Epithelial cell of proximal tubule (primary cell): Measurements from ENCODE around the gene COIL. TPM values are rescaled to one million over a fixed set of nuclear protein-coding genes. Genes with fewer than 3 reads are reported as not detected.
"Not testable (repeated sequence)": the region's sequence is repeated elsewhere in the genome, so short reads cannot be mapped to it uniquely, and the experiment has no call there.

ENCODE experiments used
- DNase-seq: peaks from one replicate; pipeline ENCODE4 v3.0.0-alpha.2; 2011; ENCODE audit warnings: low read depth
- H3K4me3 ChIP-seq: 2 replicates; pipeline ENCODE4 v1.5.1; 2011; ENCODE audit warnings: low read depth, mild to moderate bottlenecking, low read length
- total RNA-seq: library from RNA; depleted of rRNA; stranded (reverse); fragments of >200 nt; gene quantifications from 2 replicates; pipeline ENCODE4 v1.2.3, GENCODE V29; 2015
- TF ChIP-seq, protein P1 (sequence below): conservative IDR thresholded peaks from 2 replicates; pipeline ENCODE4 v1.5.1; 2012; ENCODE audit warnings: low read depth, mild to moderate bottlenecking, low read length

COIL gene
- total RNA-seq, 1 donor from 2014 or later = 19.7 TPM

DNA sequence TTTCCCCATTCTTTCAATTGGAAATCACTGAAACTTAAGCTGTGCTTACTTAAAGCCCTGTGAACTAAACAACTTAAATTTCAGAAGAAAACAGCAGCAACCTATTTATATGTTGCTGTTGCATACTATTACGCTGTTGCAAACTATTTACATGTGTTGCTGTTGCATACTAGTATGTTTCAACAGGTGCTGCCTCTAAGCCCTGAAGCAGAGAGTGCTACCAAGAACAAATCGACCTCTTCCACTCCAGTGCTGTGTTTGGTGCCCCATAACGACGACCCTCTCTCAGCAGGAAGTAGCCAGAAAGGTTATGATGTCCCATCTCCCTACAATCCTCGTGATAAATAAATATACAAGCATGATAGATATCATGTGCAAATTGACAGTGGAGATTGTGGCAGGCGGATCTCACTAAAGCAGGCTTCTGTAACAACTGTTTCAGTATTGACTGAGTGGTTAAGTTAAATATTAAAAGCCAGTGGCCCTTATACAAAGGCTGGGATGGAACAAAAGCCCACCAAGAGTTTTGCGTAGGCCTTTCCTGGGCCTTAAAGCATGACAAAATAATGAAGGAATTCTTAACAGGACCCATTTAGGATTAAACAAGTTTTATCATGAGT lies 11.4 kb upstream of the COIL start:
- no peak for DNase-seq
- TF ChIP-seq, protein P1, sequence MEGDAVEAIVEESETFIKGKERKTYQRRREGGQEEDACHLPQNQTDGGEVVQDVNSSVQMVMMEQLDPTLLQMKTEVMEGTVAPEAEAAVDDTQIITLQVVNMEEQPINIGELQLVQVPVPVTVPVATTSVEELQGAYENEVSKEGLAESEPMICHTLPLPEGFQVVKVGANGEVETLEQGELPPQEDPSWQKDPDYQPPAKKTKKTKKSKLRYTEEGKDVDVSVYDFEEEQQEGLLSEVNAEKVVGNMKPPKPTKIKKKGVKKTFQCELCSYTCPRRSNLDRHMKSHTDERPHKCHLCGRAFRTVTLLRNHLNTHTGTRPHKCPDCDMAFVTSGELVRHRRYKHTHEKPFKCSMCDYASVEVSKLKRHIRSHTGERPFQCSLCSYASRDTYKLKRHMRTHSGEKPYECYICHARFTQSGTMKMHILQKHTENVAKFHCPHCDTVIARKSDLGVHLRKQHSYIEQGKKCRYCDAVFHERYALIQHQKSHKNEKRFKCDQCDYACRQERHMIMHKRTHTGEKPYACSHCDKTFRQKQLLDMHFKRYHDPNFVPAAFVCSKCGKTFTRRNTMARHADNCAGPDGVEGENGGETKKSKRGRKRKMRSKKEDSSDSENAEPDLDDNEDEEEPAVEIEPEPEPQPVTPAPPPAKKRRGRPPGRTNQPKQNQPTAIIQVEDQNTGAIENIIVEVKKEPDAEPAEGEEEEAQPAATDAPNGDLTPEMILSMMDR = no peak
- H3K4me3 ChIP-seq = no peak overlapping the region

DNA sequence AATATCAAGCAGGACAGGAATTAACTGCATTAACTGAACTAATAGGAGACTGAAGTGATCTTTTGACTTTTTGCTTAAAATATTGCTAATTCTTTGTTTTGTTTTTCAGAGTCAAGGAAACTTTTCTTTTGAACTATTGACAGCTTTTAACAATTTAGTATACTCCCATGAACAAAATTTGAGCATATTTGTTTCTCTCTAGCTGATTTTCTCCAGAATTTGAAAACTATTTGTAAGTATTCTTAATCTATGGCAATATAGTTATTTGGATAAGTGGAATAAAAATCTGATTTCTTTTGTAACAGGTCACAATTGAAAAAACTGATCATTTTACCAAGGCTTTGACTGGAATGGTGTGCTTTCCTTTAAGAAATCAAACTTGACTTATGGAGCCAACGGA lies 10.1 kb upstream of the COIL start:
- no peak for DNase-seq
- TF ChIP-seq, protein P1 = no peak
- no peak overlapping the region for H3K4me3 ChIP-seq

DNA sequence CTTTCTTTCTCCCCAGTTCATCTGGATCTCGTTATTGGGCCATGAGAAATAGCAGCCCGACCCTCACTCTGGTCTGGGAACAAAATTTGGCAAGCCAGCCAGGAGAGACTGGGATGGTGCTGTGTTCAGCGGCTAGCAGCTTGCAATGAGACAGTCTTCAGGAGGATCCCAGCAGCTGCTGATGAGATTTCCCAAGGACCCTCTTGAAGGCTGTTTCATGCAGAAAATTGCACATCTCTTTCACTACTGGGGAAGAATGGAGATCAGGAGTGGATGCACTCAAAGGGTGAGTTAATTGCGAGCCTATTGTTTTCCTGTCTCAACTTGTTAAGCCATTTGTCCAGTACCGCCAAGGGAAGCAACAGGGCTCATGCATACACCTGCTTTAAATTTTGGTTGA lies 5.5 kb upstream of the COIL start:
- DNase-seq = no peak
- H3K4me3 ChIP-seq = no peak overlapping the region
- TF ChIP-seq, protein P1 = no peak

DNA sequence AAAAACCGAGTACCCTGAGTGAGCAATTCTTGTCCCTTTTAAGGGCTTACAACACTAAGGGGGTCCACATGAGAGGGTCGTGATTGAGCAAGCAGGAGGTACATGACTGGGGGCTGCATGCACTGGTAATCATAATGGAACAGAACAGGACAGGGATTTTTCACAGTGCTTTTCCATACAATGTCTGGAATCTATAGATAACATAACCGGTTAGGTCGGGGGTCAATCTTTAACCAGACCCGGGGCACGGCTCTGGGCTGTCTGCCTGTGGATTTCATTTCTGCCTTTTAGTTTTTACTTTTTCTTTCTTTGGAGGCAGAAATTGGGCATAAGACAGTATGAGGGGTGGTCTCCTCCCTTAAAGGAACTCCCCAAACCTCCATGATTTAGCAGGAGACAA lies 4.8 kb upstream of the COIL start:
- not testable (repeated sequence) for H3K4me3 ChIP-seq, DNase-seq

DNA sequence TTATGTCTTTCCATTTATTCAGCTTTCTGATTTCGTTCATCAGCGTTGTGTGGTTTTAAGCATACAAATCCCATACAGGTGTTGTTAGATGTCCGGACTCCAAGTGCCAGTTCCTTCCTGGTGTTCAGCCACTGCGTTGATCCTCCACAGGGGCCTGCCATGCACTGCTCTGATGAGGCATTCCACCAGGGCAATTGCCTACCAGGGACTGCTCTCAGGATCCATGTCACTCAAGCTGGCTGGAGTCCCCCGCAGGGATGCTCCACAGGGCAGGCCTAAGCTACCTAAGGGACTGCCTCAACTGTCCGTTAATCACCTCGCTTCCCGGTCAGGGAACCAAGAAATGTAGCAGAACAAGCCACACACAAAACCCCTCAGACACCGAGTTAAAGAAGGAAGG lies 4.4 kb upstream of the COIL start:
- H3K4me3 ChIP-seq, DNase-seq: not testable (repeated sequence)

DNA sequence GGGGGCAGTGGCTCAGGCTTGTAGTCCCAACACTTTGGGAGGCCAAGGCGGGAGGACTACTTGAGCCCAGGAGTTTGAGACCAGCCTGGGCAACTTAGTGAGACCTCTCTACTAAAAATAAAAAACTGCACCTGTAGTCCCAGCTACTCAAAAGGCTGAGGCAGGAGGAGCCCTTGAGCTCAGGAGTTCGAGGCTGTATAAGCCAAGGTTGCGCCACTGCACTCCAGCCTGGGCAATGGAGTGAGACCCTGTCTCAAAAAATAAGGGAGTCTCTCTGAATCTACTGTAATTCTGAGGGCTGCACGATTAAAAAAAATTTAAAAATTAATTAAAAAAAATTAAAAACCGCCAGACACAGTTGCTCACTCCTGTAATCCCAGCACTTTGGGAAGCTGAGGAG lies 3.9 kb downstream of the COIL start:
- H3K4me3 ChIP-seq = no peak overlapping the region
- TF ChIP-seq, protein P1 = no peak
- DNase-seq = no peak

DNA sequence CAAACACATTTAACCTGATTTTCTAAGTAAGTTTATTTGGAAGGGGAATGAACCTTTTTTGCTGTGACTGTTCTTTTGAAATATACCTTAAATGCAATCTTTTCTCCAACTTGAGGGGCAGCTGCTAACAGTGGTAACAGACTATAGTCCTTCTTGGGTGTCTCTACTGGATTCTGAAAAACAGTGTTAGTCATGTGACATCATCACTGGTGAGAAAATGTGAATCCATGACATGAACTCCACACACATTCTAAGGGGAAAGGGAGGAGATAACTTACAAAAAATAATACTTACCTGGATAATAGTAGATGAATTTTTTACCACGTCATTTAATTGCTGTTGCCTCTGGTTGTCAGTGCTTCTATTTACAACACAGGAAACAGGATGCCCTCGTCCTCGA lies 11.3 kb downstream of the COIL start:
- TF ChIP-seq, protein P1 = no peak
- H3K4me3 ChIP-seq = no peak overlapping the region

DNA sequence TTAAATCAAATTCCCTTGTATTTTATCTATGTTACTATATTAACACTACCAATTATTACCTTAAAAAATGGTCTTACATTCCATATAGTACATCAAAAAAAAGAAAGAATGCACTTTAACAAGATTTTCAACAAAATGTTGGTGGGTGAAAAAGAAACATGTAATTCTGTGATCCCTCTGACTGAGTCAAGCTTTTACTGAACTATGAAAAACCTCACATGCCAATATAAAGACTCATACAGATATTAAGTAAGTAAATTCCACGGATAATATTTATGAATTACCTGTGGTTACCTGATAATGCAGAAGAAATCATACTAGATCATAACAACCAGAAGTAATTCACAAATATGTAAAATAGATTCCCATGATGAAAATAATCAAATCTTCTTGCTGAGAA lies 12.4 kb downstream of the COIL start:
- no peak for DNase-seq
- H3K4me3 ChIP-seq = no peak overlapping the region
- TF ChIP-seq, protein P1 = no peak

More for the DNA sequence above, 11.3 kb downstream of the COIL start:
- DNase-seq = no peak
